HepG2 (cell line): ENCODE measurements around the gene RBM15B. TPM values are rescaled to one million over a fixed set of nuclear protein-coding genes. Genes with fewer than 3 reads are reported as not detected.

ENCODE experiments used
- ATAC-seq: fragments of 200-7000 bp; cut with Tn5 transposase; 3 replicates; pipeline ENCODE4 v1.9.1; 2020; ENCODE audit warnings: mild to moderate bottlenecking, moderate library complexity
- BruUV-seq: library from RNA; stranded (reverse); fragments of 400-500 nt; replicated peaks from 2 replicates; lab custom pipeline; 2021; lab: Mats Ljungman, UMichigan
- CTCF ChIA-PET: fragments of 300-600 bp; formaldehyde crosslinking; extraction: SDS; loops from one replicate; lab custom pipeline; 2021; ENCODE audit warnings: low total read pairs, inconsistent platforms, low intra/inter-chr PET ratio; lab: Yijun Ruan, JAX
- POLR2A ChIA-PET: fragments of 350-600 bp; sonication (Branson Sonifier 250); formaldehyde crosslinking; loops from one replicate; lab custom pipeline; 2020; ENCODE audit warnings: antibody characterized with exemption, inconsistent platforms; lab: Yijun Ruan, JAX
- DNase-seq: peaks from one replicate; pipeline ENCODE4 v3.0.0-alpha.2; 2015; ENCODE audit warnings: low spot score
- FAIRE-seq: peaks from 3 replicates; lab custom pipeline; 2011; peaks lifted over from hg19 to GRCh38; lab: Jason Lieb, UNC
- H2AFZ ChIP-seq: one replicate; pipeline ENCODE4 v1.6.1; 2011; ENCODE audit warnings: low read length, inconsistent platforms
- H3K27ac ChIP-seq: fragments of 300-600 bp; 3 replicates; pipeline ENCODE4 v1.8.0; 2011; ENCODE audit warnings: mixed run types, mild to moderate bottlenecking, mixed read lengths, low read length, inconsistent platforms; ENCODE audit not compliant: insufficient read depth; ENCODE audit errors: extremely low read length
- H3K27me3 ChIP-seq, 2 experiments: fragments of 200-600 bp in 1 of 2; 2 replicates in 1 of 2; 3 replicates in 1 of 2; pipeline versions ENCODE4 v1.6.0 to v1.8.0; 2011; ENCODE audit warnings: low read length in 2 of 2, mild to moderate bottlenecking in 2 of 2, moderate library complexity in 2 of 2, inconsistent platforms in 1 of 2; ENCODE audit not compliant: insufficient read depth in 2 of 2, control insufficient read depth in 1 of 2
- H3K36me3 ChIP-seq, 2 experiments: fragments of 200-600 bp in 1 of 2; replicated peaks in 1 of 2; 2 replicates in 1 of 2; 3 replicates in 1 of 2; pipeline versions ENCODE4 v1.5.1 to v1.8.0; 2011; ENCODE audit warnings: low read length in 2 of 2, inconsistent platforms in 1 of 2; ENCODE audit not compliant: insufficient read depth in 2 of 2, control insufficient read depth in 1 of 2
- H3K4me1 ChIP-seq: 2 replicates; pipeline ENCODE4 v1.5.1; 2012; ENCODE audit warnings: low read length, inconsistent platforms; ENCODE audit not compliant: insufficient read depth
- H3K4me2 ChIP-seq: 2 replicates; pipeline ENCODE4 v1.6.0; 2011; ENCODE audit warnings: low read depth, low read length, inconsistent platforms
- H3K4me3 ChIP-seq, 3 experiments: fragments of 200-600 bp in 1 of 3; sonication (generic), shearing (Covaris generic) in 1 of 3; replicated peaks in 1 of 3; 2 replicates each; pipeline ENCODE4 v1.5.1; 2011 to 2016; ENCODE audit warnings: low read length in 3 of 3, inconsistent platforms in 2 of 3, low read depth in 2 of 3, mild to moderate bottlenecking in 2 of 3, control low read depth in 1 of 3, mixed read lengths in 1 of 3; ENCODE audit not compliant: insufficient read depth in 1 of 3
- H3K79me2 ChIP-seq: one replicate; pipeline ENCODE4 v1.6.1; 2011; ENCODE audit warnings: low read length, inconsistent platforms; ENCODE audit not compliant: insufficient read depth
- H3K9ac ChIP-seq: 2 replicates; pipeline ENCODE4 v1.6.0; 2011; ENCODE audit warnings: mild to moderate bottlenecking, low read depth, low read length, inconsistent platforms; ENCODE audit not compliant: insufficient read depth
- H3K9me3 ChIP-seq: 2 replicates; pipeline ENCODE4 v1.5.1; 2012; ENCODE audit warnings: mild to moderate bottlenecking, low read length
- H4K20me1 ChIP-seq: 2 replicates; pipeline ENCODE4 v1.6.0; 2011; ENCODE audit warnings: inconsistent platforms, mild to moderate bottlenecking, low read length, moderate library complexity; ENCODE audit not compliant: insufficient read depth
- ATF7 ChIP-seq, 2 experiments: fragments of 450-650 bp in 1 of 2; sonication (generic) in 1 of 2; formaldehyde crosslinking in 1 of 2; IDR thresholded peaks; 2 replicates each; pipeline versions ENCODE4 v1.4.0 to v1.6.1; 2016 to 2020; ENCODE audit warnings: antibody characterized with exemption in 1 of 2, mild to moderate bottlenecking in 1 of 2, missing genetic modification reagents in 1 of 2
- HIVEP1 ChIP-seq: sonication (generic); formaldehyde crosslinking; IDR thresholded peaks from 2 replicates; pipeline ENCODE4 v1.4.0; 2020; ENCODE audit warnings: mild to moderate bottlenecking, missing genetic modification reagents
- JUN ChIP-seq: sonication (generic); formaldehyde crosslinking; IDR thresholded peaks from 2 replicates; pipeline ENCODE4 v1.4.0; 2020; ENCODE audit warnings: mild to moderate bottlenecking, missing genetic modification reagents
- KDM5A ChIP-seq: fragments of 200-600 bp; sonication (generic); IDR thresholded peaks from 2 replicates; pipeline ENCODE4 v1.7.0; 2018; ENCODE audit warnings: antibody characterized with exemption, mild to moderate bottlenecking, low read length, borderline replicate concordance
- NR2F6 ChIP-seq, 2 experiments: IDR thresholded peaks; 2 replicates each; pipeline ENCODE4 v1.6.1; 2016; ENCODE audit warnings: antibody characterized with exemption in 1 of 2, mild to moderate bottlenecking in 1 of 2
- NRL ChIP-seq: sonication (generic); formaldehyde crosslinking; IDR thresholded peaks from 2 replicates; pipeline ENCODE4 v1.5.0; 2020; ENCODE audit warnings: missing genetic modification reagents, mild to moderate bottlenecking, moderate library complexity, borderline replicate concordance
- PCBP1 ChIP-seq: fragments of 200-400 bp; formaldehyde crosslinking; IDR thresholded peaks from 2 replicates; pipeline ENCODE4 v1.6.1; 2017; ENCODE audit warnings: mild to moderate bottlenecking, low read depth, low read length, borderline replicate concordance
- SRSF9 ChIP-seq: fragments of 200-400 bp; formaldehyde crosslinking; IDR thresholded peaks from 2 replicates; pipeline ENCODE4 v1.6.1; 2018; ENCODE audit warnings: borderline replicate concordance, mild to moderate bottlenecking, low read depth, low read length; ENCODE audit not compliant: insufficient read depth, poor library complexity, severe bottlenecking
- XBP1 ChIP-seq: sonication (generic); formaldehyde crosslinking; IDR thresholded peaks from 2 replicates; pipeline ENCODE4 v1.5.0; 2020; ENCODE audit warnings: missing genetic modification reagents
- ZFP36L2 ChIP-seq: sonication (generic); formaldehyde crosslinking; IDR thresholded peaks from 2 replicates; pipeline ENCODE4 v1.4.0; 2020; ENCODE audit warnings: missing genetic modification reagents
- ZNF333 ChIP-seq: sonication (generic); formaldehyde crosslinking; IDR thresholded peaks from 2 replicates; pipeline ENCODE4 v1.4.0; 2020; ENCODE audit warnings: mild to moderate bottlenecking, missing genetic modification reagents, borderline replicate concordance
- ZNF570 ChIP-seq: sonication (generic); formaldehyde crosslinking; IDR thresholded peaks from 2 replicates; pipeline ENCODE4 v1.4.0; 2020; ENCODE audit warnings: mild to moderate bottlenecking, missing genetic modification reagents, borderline replicate concordance
- ZNF703 ChIP-seq: sonication (generic); formaldehyde crosslinking; IDR thresholded peaks from 2 replicates; pipeline ENCODE4 v1.5.1; 2020; ENCODE audit warnings: missing genetic modification reagents, mild to moderate bottlenecking, moderate library complexity, borderline replicate concordance
- WGBS: methylation state at CpG from one replicate; pipeline ENCODE4 v1.1.6; 2017; ENCODE audit warnings: low lambda C conversion rate; 5-methylcytosine and 5-hydroxymethylcytosine counted together
- in situ Hi-C: cut with HindIII; loops from 2 replicates; pipeline ENCODE4 v1.10.0; 2017; ENCODE audit warnings: low pct_unique_long_range_greater_than_20kb; ENCODE audit not compliant: extremely low pct_ligation_motif_present
- intact Hi-C: fragments of 100-400 bp; cut with micrococcal nuclease; formaldehyde crosslinking; loops from one replicate; pipeline ENCODE4 v1.10.0; 2022; ENCODE audit not compliant: unreplicated experiment
- polyA plus RNA-seq, 8 experiments: library from polyadenylated mRNA; depleted of rRNA in 3 of 8; stranded (reverse) in 7 of 8; unstranded in 1 of 8; fragments of >200 nt; fragmentation: Illumina TruSeq in 4 of 8; extraction: Trizol in 4 of 8; gene quantifications; 2 replicates each; pipeline versions ENCODE4 v1.2.1 to v1.2.3, GENCODE V29; 2011 to 2016; ENCODE audit warnings: low read depth in 4 of 8, missing spikeins in 1 of 8, mixed read lengths in 1 of 8; ENCODE audit not compliant: insufficient read depth in 1 of 8
- total RNA-seq, 5 experiments: library from RNA; depleted of rRNA; stranded (reverse); fragments of >200 nt; fragmentation: Illumina TruSeq; extraction: Trizol; gene quantifications; 2 replicates each; pipeline ENCODE4 v1.2.3, GENCODE V29; 2016; ENCODE audit warnings: low read depth in 1 of 5
- TF ChIP-seq, protein P1 (sequence below): IDR thresholded peaks from 2 replicates; pipeline ENCODE4 v1.6.1; 2018; ENCODE audit warnings: missing genetic modification reagents, mild to moderate bottlenecking, missing compliant biosample characterization
- TF ChIP-seq, protein P2 (sequence below): sonication (generic); formaldehyde crosslinking; IDR thresholded peaks from 2 replicates; pipeline ENCODE4 v1.8.1; 2022; ENCODE audit warnings: low read depth, mild to moderate bottlenecking, missing genetic modification reagents
- TF ChIP-seq, protein P3 (sequence below): sonication (generic); formaldehyde crosslinking; IDR thresholded peaks from 2 replicates; pipeline ENCODE4 v1.4.0; 2020; ENCODE audit warnings: missing genetic modification reagents, borderline replicate concordance

Gene RBM15B
- total and polyA plus RNA-seq, 2 of the 13 experiments (the other 11 are each of a cell fraction or from before 2014, with no cell fraction given), result 8.2 to 19.3 TPM

DNA sequence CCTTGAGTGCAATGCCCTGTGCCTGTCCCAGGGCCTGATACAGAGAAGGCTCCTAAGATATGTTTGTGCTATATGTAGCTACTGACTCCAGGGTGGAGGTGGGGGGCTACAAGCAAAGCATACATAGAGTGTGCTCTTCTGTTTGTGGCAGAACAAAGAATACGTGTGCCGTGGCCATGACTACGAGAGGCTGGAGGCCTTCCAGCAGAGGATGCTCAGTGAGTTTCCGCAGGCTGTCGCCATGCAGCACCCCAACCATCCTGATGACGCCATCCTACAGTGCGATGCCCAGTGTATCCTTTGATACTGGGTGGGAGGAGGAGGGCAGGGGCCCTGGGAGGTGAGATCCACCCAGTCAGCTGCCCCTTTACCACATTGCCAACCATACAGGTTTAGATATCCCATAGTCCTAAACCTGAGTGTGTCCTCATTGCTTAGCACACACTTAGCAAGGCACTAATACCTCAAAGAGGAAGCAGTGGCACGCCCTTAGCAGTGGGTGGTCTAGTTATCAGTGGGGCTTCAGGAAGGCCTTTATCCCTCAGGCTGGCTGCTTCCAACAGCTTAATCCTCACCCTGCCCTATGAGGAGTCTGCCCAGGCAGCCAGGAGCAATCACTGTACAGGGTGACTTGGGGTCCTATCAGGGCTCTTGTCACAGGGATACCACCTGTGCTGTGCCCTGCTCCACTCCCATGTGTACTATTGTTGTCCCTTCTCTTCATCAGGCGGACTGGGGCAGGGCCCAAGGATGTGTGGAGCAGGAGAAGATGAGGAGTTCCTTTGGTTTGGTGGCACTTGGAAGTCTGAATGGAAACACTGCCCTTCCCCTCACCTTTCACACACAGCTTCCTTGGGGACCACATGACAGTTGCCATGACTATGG is 36.1 kb upstream of the RBM15B start:
- H3K36me3 ChIP-seq, result no peaks in the 10 kb centered on the region
- ChIA-PET CTCF (no interaction called here), POLR2A (no interaction called here)
- TF ChIP-seq HIVEP1 (CRISPR knock-in tag) (no peak), ZFP36L2 (no peak), ATF7 (IDR thresholded peaks at IDR 0.05) (no peak), ATF7 (CRISPR knock-in tag; IDR thresholded peaks at IDR 0.05) (no peak), NR2F6 (IDR thresholded peaks at IDR 0.05) (no peak), NR2F6 (CRISPR knock-in tag; IDR thresholded peaks at IDR 0.05) (no peak), KDM5A (no peak), NRL (CRISPR knock-in tag) (no peak), ZNF570 (CRISPR knock-in tag) (no peak), XBP1 (no peak), SRSF9 (no peak), PCBP1 (no peak), JUN (CRISPR knock-in tag) (no peak), ZNF703 (CRISPR knock-in tag) (no peak), ZNF333 (CRISPR knock-in tag) (no peak)
- TF ChIP-seq, protein P1, sequence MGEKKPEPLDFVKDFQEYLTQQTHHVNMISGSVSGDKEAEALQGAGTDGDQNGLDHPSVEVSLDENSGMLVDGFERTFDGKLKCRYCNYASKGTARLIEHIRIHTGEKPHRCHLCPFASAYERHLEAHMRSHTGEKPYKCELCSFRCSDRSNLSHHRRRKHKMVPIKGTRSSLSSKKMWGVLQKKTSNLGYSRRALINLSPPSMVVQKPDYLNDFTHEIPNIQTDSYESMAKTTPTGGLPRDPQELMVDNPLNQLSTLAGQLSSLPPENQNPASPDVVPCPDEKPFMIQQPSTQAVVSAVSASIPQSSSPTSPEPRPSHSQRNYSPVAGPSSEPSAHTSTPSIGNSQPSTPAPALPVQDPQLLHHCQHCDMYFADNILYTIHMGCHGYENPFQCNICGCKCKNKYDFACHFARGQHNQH (CRISPR knock-in tag), result no peak
- TF ChIP-seq, protein P2, sequence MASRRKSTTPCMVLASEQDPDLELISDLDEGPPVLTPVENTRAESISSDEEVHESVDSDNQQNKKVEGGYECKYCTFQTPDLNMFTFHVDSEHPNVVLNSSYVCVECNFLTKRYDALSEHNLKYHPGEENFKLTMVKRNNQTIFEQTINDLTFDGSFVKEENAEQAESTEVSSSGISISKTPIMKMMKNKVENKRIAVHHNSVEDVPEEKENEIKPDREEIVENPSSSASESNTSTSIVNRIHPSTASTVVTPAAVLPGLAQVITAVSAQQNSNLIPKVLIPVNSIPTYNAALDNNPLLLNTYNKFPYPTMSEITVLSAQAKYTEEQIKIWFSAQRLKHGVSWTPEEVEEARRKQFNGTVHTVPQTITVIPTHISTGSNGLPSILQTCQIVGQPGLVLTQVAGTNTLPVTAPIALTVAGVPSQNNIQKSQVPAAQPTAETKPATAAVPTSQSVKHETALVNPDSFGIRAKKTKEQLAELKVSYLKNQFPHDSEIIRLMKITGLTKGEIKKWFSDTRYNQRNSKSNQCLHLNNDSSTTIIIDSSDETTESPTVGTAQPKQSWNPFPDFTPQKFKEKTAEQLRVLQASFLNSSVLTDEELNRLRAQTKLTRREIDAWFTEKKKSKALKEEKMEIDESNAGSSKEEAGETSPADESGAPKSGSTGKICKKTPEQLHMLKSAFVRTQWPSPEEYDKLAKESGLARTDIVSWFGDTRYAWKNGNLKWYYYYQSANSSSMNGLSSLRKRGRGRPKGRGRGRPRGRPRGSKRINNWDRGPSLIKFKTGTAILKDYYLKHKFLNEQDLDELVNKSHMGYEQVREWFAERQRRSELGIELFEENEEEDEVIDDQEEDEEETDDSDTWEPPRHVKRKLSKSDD (CRISPR knock-in tag), result no peak
- TF ChIP-seq, protein P3, sequence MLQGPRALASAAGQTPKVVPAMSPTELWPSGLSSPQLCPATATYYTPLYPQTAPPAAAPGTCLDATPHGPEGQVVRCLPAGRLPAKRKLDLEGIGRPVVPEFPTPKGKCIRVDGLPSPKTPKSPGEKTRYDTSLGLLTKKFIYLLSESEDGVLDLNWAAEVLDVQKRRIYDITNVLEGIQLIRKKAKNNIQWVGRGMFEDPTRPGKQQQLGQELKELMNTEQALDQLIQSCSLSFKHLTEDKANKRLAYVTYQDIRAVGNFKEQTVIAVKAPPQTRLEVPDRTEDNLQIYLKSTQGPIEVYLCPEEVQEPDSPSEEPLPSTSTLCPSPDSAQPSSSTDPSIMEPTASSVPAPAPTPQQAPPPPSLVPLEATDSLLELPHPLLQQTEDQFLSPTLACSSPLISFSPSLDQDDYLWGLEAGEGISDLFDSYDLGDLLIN (CRISPR knock-in tag), result no peak
- no peak for ATAC-seq
- no peaks in the 10 kb centered on the region for H4K20me1 ChIP-seq
- H2AFZ ChIP-seq, result no peak overlapping the region
- no TSS peak for BruUV-seq
- no peaks in the 10 kb centered on the region for H3K9me3 ChIP-seq
- intact Hi-C loops, result no loop called here
- in situ Hi-C loops, result no loop called here
- no peak overlapping the region for H3K9ac ChIP-seq
- H3K4me2 ChIP-seq, result no peak overlapping the region
- peaks cover 2 to 14% of the 10 kb centered on the region in 2 experiments; a peak in 2 of 5 replicates for H3K27me3 ChIP-seq
- H3K4me3 ChIP-seq, result no peak overlapping the region
- no peak for FAIRE-seq
- H3K4me1 ChIP-seq, result no peaks in the 10 kb centered on the region
- H3K27ac ChIP-seq, result no peak overlapping the region
- H3K79me2 ChIP-seq, result no peaks in the 10 kb centered on the region
- 22% methylated on average over 7 of the region's 9 CpGs for WGBS
- DNase-seq, result no peak
